HK-2 (cell line): ENCODE measurements around the gene POLD2.
A peak's percentile ranks its signal among the peaks of the same experiment; 100 is the strongest.

Experiments
- DNase-seq: peaks from one replicate; pipeline ENCODE4 v3.0.0-alpha.2; 2018; ENCODE audit not compliant: unreplicated experiment

POLD2 gene

GRCh38 chr7:44102846-44103565 lies 20.3 kb downstream of the POLD2 start:
- DNase-seq, result no peak

DNA sequence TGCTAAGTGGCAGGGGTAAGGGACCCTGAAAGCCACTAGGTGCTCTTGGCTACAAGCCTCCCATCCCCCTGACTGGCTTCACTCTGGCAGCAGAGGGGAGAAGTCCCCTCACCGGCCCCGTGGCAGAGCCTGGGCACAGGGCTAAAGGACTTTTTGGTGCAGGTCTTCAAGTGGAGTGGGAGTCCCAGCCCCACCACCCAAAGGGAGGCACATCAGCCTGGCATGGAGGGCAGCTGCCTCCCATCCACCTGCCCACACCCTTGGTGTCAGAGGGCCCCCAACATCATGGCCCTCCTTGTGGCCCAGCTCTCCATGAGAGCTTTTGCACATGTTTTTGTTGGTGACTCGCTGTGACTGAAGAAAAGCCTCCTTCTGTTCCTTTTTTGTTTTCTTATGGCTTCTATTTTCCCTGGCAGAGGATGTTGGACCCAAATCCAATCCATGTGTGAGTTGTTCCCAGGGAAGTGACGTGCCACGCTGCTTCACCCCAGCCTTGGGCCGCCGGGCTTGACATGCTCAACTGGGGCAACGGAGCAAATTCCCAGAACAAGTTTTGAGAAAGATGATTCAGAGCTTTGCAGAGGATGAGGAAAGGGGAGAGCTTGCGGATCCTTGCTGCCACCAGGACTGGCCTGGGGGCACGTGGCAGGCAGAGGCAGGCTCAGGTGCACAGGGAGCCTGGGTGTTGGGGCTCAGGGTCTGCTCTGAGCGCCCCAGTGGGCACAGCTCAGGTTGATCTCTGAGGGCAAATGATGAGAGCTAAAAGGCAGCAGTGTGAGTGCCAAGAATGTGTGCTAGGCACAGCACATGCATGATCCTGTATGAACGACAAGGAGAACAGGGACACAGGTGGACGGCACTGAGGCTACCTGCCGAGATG lies 21.1 kb downstream of the POLD2 start:
- no peak for DNase-seq

DNA sequence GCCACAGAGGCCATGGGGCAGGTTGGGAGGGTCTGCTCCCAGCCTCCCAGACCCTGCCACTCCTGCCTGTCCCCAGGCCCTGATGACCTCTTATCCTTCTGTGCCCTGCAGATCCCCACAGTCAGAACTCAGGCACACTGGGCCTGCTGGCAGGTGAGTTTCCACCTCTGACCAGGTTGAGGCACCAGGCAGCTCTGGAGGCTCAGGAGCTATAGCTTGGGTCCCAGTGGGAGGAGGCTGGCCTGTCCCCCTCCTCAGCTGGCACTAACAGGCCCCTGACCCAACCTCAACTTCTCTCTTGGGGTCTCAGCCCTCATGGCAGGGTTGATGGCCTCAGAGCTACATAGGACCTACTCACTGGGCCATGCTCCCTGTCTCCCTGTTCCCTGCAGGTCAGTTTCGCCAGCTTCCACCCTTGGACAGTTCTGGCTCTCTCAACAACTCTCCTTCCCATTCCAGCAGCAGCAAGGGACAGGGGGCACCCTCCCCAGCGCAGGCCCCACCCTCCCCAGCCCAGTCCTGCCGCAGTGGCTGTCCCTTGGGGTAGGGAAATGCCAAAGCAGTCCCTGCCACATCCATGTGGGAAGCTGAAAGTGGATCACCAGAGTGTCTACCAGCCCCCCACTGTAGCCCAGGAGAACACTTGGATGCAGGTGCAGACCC lies 21.9 kb downstream of the POLD2 start:
- no peak for DNase-seq

GRCh38 chr7:44100458-44101302 lies 22.7 kb downstream of the POLD2 start:
- DNase-seq, result peak; percentile 54

- no peak for DNase-seq
These were observed 23.7 kb downstream of the POLD2 start for GRCh38 chr7:44099669-44100068.

DNA sequence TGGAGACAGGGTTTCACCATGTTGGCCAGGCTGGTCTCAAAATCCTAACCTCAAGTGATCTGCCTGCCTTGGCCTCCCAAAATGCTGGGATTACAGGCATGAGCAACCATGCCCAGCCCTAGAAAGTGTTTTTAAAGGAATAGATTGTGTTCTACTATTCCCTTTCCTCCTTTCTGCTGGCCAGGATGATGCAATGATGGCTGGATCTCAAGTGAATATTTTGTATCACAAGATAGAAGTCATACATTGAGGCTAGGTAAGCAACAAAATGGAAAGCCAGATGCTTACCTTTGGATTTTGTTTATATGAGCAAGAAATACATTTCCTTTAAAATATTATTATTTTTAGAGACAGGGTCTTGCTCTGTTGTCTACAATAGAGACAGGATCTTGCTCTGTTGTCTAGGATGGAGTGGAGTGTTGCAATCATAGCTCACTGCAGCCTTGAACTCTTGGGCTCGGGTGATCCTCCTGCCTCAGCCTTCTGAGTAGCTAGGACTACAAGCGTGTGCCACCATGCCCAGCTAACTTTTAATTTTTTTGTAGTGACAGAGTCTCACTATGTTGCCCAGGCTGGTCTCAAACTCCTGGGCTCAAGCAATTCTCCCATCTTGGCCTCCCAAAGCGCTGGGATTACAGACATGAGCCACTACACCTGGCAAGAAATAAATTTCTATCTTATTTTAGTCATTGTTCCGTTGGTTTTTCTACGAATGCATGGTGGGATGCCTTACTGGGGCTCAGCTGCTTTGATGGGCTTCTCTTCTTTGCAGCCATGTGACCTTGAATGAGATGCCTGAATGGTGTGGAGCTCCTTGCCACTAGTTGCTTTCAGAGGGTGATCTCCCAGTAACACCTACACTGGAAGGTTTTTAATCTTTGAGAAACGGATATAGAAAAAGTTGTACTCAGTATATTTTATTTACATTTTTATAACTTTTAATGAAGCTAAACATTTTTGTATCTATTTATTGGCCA lies 25.0 kb downstream of the POLD2 start:
- DNase-seq, result no peak

GRCh38 chr7:44097064-44097932 lies 26.1 kb downstream of the POLD2 start:
- DNase-seq, result no peak

- no peak for DNase-seq
These were observed 26.9 kb downstream of the POLD2 start for GRCh38 chr7:44096326-44096881.

DNA sequence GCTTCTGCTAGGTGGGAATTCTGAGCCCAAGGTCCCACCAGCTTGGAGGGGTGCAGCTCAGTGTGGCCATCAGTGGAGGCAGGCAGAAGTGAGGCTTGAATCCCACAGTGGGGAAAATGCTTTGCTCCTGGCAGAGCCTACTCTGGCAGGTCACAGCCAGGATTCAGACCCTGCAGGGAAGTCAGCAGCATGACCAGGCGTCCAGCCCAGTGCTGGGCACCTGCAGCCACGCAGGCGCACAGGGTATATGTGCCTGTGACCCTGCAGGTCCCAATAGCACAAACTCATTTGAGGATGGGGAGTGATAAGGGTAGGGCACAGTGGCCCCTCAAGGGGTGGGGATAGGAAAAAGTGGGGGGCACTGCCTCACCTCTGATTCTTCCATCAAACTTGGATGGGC lies 27.6 kb downstream of the POLD2 start:
- DNase-seq, result no peak

GRCh38 chr7:44094883-44095592 lies 28.3 kb downstream of the POLD2 start:
- DNase-seq, result no peak

GRCh38 chr7:44094365-44094764 lies 29.0 kb downstream of the POLD2 start:
- DNase-seq, result no peak

GRCh38 chr7:44093102-44093641 lies 30.2 kb downstream of the POLD2 start:
- DNase-seq, result no peak

DNA sequence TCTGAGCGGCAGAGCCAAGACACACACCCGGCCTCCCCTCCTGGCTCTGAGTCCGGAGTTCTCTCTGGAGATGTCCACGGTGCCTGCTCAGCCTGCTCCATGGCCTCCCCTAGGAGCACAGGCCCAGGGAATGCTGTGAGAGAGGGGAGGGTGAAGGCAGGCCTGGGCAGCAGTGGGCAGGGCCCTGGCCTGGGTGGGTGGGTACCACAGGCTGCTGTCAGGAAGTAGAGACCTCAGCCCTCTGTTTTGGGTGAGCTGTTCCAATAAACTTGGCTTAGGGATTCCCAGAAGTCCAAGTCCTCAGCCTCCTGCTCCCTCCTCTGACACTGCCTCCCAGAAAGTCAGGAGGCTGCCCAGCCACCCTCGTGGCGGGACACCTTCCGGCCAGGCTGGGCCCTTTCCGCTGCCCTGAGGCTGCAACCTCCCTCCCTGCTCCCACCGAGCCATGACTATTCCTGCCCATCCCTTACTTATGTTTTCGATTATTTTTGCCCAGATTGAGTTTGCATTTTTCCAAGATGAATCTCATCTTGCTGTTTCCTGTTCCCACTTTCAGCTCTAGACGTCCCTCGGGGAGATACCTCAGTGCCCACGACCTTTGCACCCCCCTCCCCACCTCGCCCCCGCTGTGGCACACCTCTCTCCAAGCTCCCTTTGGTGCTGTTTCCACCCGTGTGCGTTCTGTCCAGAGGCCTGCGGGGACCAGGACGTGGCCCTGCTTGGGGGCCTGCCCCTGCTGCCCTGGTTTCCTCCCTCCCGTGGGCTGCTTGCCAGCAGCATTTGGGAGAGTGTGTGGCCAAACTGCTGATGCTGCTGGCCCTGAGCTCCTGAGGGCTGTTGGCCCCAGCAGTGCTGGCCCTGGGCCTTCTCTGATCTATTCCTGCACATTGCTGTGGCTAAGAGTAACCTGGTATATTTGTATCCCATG lies 35.2 kb downstream of the POLD2 start:
- DNase-seq, result no peak

- no peak for DNase-seq
These were observed 36.7 kb downstream of the POLD2 start for GRCh38 chr7:44086627-44087026.

GRCh38 chr7:44085546-44085945 lies 37.8 kb downstream of the POLD2 start:
- DNase-seq, result no peak

GRCh38 chr7:44084701-44085100 lies 38.6 kb downstream of the POLD2 start:
- DNase-seq, result no peak

GRCh38 chr7:44083796-44084195 lies 39.6 kb downstream of the POLD2 start:
- DNase-seq, result no peak
